ENCODE measurements around the gene EPB41L4A.

- TF ChIP-seq FOS (IDR thresholded peaks at IDR 0.05; ENCODE audit: borderline replicate concordance, insufficient read depth, low read length) (no peak), CTCF (IDR thresholded peaks at IDR 0.05; ENCODE audit: extremely low read depth in 1 of 2, insufficient read depth in 1 of 2, low read depth in 1 of 2, low read length in 2 of 2) (no peak), EZH2 (IDR thresholded peaks at IDR 0.05; ENCODE audit: borderline replicate concordance, low read depth, low read length, severe bottlenecking) (no peak), POLR2AphosphoS5 (IDR thresholded peaks at IDR 0.05; ENCODE audit: insufficient read depth, low read depth, low read length) (no peak), JUN (IDR thresholded peaks at IDR 0.05; ENCODE audit: borderline replicate concordance, insufficient read depth, insufficient read length, low read depth) (no peak)
Measured at GRCh38 chr5:112247960-112248359, 171.1 kb downstream of the EPB41L4A start.
